Ureter (tissue), 1 donor: ENCODE results near the gene CTCFL. TPM values are rescaled to one million over a fixed set of nuclear protein-coding genes. Genes with fewer than 3 reads are reported as not detected.
"Not testable (repeated sequence)": the region's sequence is repeated elsewhere in the genome, so short reads cannot be mapped to it uniquely, and the experiment has no call there.

Experiments used
- DNase-seq: peaks from one replicate; pipeline ENCODE4 v3.0.0-alpha.2; 2020; ENCODE audit warnings: low spot score
- total RNA-seq: library from RNA; stranded (reverse); gene quantifications from one replicate; pipeline ENCODE4 v1.2.4, GENCODE V29; 2023
- donor health status: DM: yes; HTN: yes; CAD: no.

CTCFL gene
- total RNA-seq, 1 donor from 2014 or later: not detected

GRCh38 chr20:57482148-57482547, 42.8 kb downstream of the CTCFL start:
- no peak for DNase-seq

GRCh38 chr20:57481281-57481711, 43.6 kb downstream of the CTCFL start:
- no peak for DNase-seq

GRCh38 chr20:57480444-57481160, 44.3 kb downstream of the CTCFL start:
- DNase-seq: no peak

- DNase-seq: no peak
Measured at GRCh38 chr20:57479196-57479595, 45.7 kb downstream of the CTCFL start.

- DNase-seq: no peak
Measured at GRCh38 chr20:57478176-57478575, 46.8 kb downstream of the CTCFL start.

GRCh38 chr20:57476641-57477461, 48.1 kb downstream of the CTCFL start:
- DNase-seq: no peak

GRCh38 chr20:57476084-57476526, 48.8 kb downstream of the CTCFL start:
- no peak for DNase-seq

- DNase-seq: no peak
Measured at GRCh38 chr20:57475388-57476083, 49.4 kb downstream of the CTCFL start.

- no peak for DNase-seq
Measured at GRCh38 chr20:57474816-57475215, 50.1 kb downstream of the CTCFL start.

GRCh38 chr20:57474205-57474604, 50.7 kb downstream of the CTCFL start:
- DNase-seq: no peak

GRCh38 chr20:57473246-57474048, 51.5 kb downstream of the CTCFL start:
- no peak for DNase-seq

GRCh38 chr20:57472474-57472873, 52.5 kb downstream of the CTCFL start:
- DNase-seq: not testable (repeated sequence)

- no peak for DNase-seq
Measured at GRCh38 chr20:57471496-57472372, 53.2 kb downstream of the CTCFL start.

- DNase-seq: no peak
Measured at GRCh38 chr20:57470666-57471495, 54.1 kb downstream of the CTCFL start.

GRCh38 chr20:57470212-57470522, 54.8 kb downstream of the CTCFL start:
- no peak for DNase-seq

GRCh38 chr20:57469418-57470211, 55.3 kb downstream of the CTCFL start:
- no peak for DNase-seq

GRCh38 chr20:57468523-57469417, 56.2 kb downstream of the CTCFL start:
- no peak for DNase-seq

- DNase-seq: no peak
Measured at GRCh38 chr20:57467742-57468141, 57.2 kb downstream of the CTCFL start.
